Measurements from ENCODE around the gene TRPM2. TPM values are rescaled to one million over a fixed set of nuclear protein-coding genes. Genes with fewer than 3 reads are reported as not detected.

Gene TRPM2
- total and polyA plus RNA-seq, 2 of the 13 experiments (the other 11 are each of a cell fraction or from before 2014, with no cell fraction given): 0.07 to 0.20 TPM

DNA sequence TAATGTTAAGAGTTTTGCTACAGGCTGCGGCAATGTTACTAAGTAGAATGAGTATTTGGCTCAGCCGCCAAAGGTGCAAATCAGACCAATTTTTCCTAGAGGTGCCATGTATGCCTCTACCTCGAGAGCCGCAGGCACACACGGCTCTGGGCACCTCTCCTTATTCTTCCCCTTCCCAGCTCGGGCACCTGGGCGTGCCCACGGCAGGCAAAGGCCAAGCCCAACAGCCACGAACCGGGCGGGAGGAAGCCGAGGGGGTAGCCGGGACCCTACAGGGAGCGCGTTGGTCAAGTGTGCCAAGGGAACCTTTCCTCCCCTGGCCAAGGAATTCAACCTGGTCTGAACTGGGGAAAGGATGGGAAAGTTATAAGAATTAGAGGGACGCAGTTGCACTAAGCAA lies 132.9 kb downstream of the TRPM2 start:
- 94% methylated on average over 16 of the region's 16 CpGs for WGBS (ENCODE audit: low lambda C conversion rate)
- BruUV-seq (replicated peaks): no TSS peak
- no peak for DNase-seq (ENCODE audit: low spot score)

More for the DNA sequence above, 132.9 kb downstream of the TRPM2 start:
- no peaks in the 10 kb centered on the region for H4K20me1 ChIP-seq (ENCODE audit: insufficient read depth, low read length)
- H3K9ac ChIP-seq (ENCODE audit: insufficient read depth, low read depth, low read length): no peak overlapping the region
- no peak overlapping the region for H2AFZ ChIP-seq (ENCODE audit: low read length)
- ChIA-PET POLR2A (interaction anchor here (0.8 kb wide), 1 partner anchor 19 kb away, joined by 4 read pairs; no protein-coding TSS in a partner anchor), CTCF (ENCODE audit: low intra/inter-chr PET ratio, low total read pairs) (no interaction called here)
- peak overlapping the region in 2 of 3 experiments; percentile 14 to 18; a peak in 2 of 6 replicates for H3K4me3 ChIP-seq (replicated peaks in 1 of 3; ENCODE audit: insufficient read depth in 1 of 3, low read depth in 2 of 3, low read length in 3 of 3)
- FAIRE-seq: no peak
- peaks cover 7 to 13% of the 10 kb centered on the region in 2 experiments; a peak in 2 of 5 replicates for H3K36me3 ChIP-seq (replicated peaks in 1 of 2; ENCODE audit: control insufficient read depth in 1 of 2, insufficient read depth in 2 of 2, low read length in 2 of 2)
- H3K4me1 ChIP-seq (ENCODE audit: insufficient read depth, low read length): peaks cover 66% of the 10 kb centered on the region
- peak overlapping the region; percentile 70; the same call in 1 of the 2 replicates for H3K4me2 ChIP-seq (ENCODE audit: low read depth, low read length)
- TF ChIP-seq ZNF263 (CRISPR knock-in tag; IDR thresholded peaks at IDR 0.05) (no peak), ZHX1 (CRISPR knock-in tag; IDR thresholded peaks at IDR 0.05; ENCODE audit: low read depth) (no peak), AGO2 (optimal IDR thresholded peaks at IDR 0.05; ENCODE audit: low read depth, low read length) (peak; percentile 59), THRA (CRISPR knock-in tag; IDR thresholded peaks at IDR 0.05; ENCODE audit: borderline replicate concordance) (no peak), PRPF4 (IDR thresholded peaks at IDR 0.05; ENCODE audit: low read depth, low read length, poor library complexity, severe bottlenecking) (peak; percentile 46), ZNF558 (CRISPR knock-in tag; IDR thresholded peaks at IDR 0.05; ENCODE audit: borderline replicate concordance) (no peak), NFYC (CRISPR knock-in tag; IDR thresholded peaks at IDR 0.05) (no peak), CC2D1A (CRISPR knock-in tag; IDR thresholded peaks at IDR 0.05) (no peak), ZC3H13 (CRISPR knock-in tag; IDR thresholded peaks at IDR 0.05) (peak; percentile 63; the same call in 1 of the 2 replicates), RBFOX2 (IDR thresholded peaks at IDR 0.05; ENCODE audit: low read depth, low read length) (peak; percentile 74; the same call in 1 of the 2 replicates), ARID4A (CRISPR knock-in tag; IDR thresholded peaks at IDR 0.05; ENCODE audit: borderline replicate concordance) (no peak), AGO1 (IDR thresholded peaks at IDR 0.05; ENCODE audit: low read depth, low read length, poor library complexity, severe bottlenecking) (peak; percentile 97), ZBTB7B (CRISPR knock-in tag; IDR thresholded peaks at IDR 0.05) (no peak)
- in situ Hi-C loops (cut with HindIII; ENCODE audit: extremely low pct_ligation_motif_present, low pct_unique_long_range_greater_than_20kb): no loop called here
- H3K27me3 ChIP-seq (ENCODE audit: control insufficient read depth in 1 of 2, insufficient read depth in 2 of 2, low read length in 2 of 2): no peaks in the 10 kb centered on the region; a peak in 1 of 5 replicates
- ATAC-seq: no peak
- H3K9me3 ChIP-seq (ENCODE audit: low read length): no peaks in the 10 kb centered on the region
- H3K79me2 ChIP-seq (ENCODE audit: insufficient read depth, low read length): peaks cover 49% of the 10 kb centered on the region
- H3K27ac ChIP-seq (ENCODE audit: extremely low read length, insufficient read depth, low read length): no peak overlapping the region
- intact Hi-C loops (cut with micrococcal nuclease; ENCODE audit: unreplicated experiment): loop anchor here (10.0 kb wide), 1 partner anchor 182 kb away; the partner anchor contains the start of gene PFKL

All from HepG2 (cell line).